ENCODE measurements around the gene ARFGEF3. TPM values are rescaled to one million over a fixed set of nuclear protein-coding genes. Genes with fewer than 3 reads are reported as not detected.

ARFGEF3 gene
- total and polyA plus RNA-seq, 2 experiments from 2014 or later, result 5.8 to 24.6 TPM

DNA sequence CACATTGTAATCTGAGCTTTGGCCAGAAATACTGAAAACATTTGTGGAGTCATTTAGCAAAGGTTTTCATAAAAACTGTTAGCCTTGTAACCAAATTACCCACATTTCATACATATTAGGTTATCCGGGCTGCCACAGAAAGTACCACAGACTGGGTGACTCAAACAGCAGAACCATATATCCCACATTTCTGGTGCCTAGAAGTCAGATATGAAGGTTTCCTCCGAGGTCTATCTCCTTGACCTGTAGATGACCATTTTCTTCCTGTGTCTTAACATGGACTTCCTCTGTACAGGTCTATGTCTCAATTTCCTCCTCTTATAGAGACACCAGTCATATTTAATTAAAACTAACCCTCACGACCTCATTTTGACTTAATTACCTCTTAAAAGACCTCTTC, 166.5 kb downstream of the ARFGEF3 start (continued):
- TF ChIP-seq, protein P1, sequence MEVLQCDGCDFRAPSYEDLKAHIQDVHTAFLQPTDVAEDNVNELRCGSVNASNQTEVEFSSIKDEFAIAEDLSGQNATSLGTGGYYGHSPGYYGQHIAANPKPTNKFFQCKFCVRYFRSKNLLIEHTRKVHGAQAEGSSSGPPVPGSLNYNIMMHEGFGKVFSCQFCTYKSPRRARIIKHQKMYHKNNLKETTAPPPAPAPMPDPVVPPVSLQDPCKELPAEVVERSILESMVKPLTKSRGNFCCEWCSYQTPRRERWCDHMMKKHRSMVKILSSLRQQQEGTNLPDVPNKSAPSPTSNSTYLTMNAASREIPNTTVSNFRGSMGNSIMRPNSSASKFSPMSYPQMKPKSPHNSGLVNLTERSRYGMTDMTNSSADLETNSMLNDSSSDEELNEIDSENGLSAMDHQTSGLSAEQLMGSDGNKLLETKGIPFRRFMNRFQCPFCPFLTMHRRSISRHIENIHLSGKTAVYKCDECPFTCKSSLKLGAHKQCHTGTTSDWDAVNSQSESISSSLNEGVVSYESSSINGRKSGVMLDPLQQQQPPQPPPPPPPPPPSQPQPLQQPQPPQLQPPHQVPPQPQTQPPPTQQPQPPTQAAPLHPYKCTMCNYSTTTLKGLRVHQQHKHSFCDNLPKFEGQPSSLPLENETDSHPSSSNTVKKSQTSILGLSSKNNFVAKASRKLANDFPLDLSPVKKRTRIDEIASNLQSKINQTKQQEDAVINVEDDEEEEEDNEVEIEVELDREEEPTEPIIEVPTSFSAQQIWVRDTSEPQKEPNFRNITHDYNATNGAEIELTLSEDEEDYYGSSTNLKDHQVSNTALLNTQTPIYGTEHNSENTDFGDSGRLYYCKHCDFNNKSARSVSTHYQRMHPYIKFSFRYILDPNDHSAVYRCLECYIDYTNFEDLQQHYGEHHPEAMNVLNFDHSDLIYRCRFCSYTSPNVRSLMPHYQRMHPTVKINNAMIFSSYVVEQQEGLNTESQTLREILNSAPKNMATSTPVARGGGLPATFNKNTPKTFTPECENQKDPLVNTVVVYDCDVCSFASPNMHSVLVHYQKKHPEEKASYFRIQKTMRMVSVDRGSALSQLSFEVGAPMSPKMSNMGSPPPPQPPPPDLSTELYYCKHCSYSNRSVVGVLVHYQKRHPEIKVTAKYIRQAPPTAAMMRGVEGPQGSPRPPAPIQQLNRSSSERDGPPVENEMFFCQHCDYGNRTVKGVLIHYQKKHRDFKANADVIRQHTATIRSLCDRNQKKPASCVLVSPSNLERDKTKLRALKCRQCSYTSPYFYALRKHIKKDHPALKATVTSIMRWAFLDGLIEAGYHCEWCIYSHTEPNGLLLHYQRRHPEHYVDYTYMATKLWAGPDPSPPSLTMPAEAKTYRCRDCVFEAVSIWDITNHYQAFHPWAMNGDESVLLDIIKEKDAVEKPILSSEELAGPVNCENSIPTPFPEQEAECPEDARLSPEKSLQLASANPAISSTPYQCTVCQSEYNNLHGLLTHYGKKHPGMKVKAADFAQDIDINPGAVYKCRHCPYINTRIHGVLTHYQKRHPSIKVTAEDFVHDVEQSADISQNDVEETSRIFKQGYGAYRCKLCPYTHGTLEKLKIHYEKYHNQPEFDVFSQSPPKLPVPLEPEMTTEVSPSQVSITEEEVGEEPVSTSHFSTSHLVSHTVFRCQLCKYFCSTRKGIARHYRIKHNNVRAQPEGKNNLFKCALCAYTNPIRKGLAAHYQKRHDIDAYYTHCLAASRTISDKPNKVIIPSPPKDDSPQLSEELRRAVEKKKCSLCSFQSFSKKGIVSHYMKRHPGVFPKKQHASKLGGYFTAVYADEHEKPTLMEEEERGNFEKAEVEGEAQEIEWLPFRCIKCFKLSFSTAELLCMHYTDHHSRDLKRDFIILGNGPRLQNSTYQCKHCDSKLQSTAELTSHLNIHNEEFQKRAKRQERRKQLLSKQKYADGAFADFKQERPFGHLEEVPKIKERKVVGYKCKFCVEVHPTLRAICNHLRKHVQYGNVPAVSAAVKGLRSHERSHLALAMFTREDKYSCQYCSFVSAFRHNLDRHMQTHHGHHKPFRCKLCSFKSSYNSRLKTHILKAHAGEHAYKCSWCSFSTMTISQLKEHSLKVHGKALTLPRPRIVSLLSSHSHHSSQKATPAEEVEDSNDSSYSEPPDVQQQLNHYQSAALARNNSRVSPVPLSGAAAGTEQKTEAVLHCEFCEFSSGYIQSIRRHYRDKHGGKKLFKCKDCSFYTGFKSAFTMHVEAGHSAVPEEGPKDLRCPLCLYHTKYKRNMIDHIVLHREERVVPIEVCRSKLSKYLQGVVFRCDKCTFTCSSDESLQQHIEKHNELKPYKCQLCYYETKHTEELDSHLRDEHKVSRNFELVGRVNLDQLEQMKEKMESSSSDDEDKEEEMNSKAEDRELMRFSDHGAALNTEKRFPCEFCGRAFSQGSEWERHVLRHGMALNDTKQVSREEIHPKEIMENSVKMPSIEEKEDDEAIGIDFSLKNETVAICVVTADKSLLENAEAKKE (CRISPR knock-in tag; IDR thresholded peaks at IDR 0.05), result no peak
- TF ChIP-seq CREB1 (CRISPR knock-in tag; IDR thresholded peaks at IDR 0.05; ENCODE audit: low read depth), result no peak
- TF ChIP-seq STAT1 (IDR thresholded peaks at IDR 0.05; ENCODE audit: unreplicated experiment), result no peak
- no peak for TF ChIP-seq EZH2phosphoT487 (IDR thresholded peaks at IDR 0.05; ENCODE audit: unreplicated experiment)
- no peak for TF ChIP-seq POLR2AphosphoS5 (IDR thresholded peaks at IDR 0.05; ENCODE audit: low read depth)
- TF ChIP-seq ZNF331 (CRISPR knock-in tag; IDR thresholded peaks at IDR 0.05; ENCODE audit: low read depth), result no peak

GRCh38 chr6:138330763-138331162, 169.0 kb downstream of the ARFGEF3 start:
- no peak for TF ChIP-seq POLR2AphosphoS5 (IDR thresholded peaks at IDR 0.05; ENCODE audit: low read depth)
- TF ChIP-seq, protein P2, sequence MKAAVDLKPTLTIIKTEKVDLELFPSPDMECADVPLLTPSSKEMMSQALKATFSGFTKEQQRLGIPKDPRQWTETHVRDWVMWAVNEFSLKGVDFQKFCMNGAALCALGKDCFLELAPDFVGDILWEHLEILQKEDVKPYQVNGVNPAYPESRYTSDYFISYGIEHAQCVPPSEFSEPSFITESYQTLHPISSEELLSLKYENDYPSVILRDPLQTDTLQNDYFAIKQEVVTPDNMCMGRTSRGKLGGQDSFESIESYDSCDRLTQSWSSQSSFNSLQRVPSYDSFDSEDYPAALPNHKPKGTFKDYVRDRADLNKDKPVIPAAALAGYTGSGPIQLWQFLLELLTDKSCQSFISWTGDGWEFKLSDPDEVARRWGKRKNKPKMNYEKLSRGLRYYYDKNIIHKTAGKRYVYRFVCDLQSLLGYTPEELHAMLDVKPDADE (IDR thresholded peaks at IDR 0.05), result no peak
- TF ChIP-seq CREB1 (CRISPR knock-in tag; IDR thresholded peaks at IDR 0.05; ENCODE audit: low read depth), result no peak
- TF ChIP-seq, protein P3, sequence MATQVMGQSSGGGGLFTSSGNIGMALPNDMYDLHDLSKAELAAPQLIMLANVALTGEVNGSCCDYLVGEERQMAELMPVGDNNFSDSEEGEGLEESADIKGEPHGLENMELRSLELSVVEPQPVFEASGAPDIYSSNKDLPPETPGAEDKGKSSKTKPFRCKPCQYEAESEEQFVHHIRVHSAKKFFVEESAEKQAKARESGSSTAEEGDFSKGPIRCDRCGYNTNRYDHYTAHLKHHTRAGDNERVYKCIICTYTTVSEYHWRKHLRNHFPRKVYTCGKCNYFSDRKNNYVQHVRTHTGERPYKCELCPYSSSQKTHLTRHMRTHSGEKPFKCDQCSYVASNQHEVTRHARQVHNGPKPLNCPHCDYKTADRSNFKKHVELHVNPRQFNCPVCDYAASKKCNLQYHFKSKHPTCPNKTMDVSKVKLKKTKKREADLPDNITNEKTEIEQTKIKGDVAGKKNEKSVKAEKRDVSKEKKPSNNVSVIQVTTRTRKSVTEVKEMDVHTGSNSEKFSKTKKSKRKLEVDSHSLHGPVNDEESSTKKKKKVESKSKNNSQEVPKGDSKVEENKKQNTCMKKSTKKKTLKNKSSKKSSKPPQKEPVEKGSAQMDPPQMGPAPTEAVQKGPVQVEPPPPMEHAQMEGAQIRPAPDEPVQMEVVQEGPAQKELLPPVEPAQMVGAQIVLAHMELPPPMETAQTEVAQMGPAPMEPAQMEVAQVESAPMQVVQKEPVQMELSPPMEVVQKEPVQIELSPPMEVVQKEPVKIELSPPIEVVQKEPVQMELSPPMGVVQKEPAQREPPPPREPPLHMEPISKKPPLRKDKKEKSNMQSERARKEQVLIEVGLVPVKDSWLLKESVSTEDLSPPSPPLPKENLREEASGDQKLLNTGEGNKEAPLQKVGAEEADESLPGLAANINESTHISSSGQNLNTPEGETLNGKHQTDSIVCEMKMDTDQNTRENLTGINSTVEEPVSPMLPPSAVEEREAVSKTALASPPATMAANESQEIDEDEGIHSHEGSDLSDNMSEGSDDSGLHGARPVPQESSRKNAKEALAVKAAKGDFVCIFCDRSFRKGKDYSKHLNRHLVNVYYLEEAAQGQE (IDR thresholded peaks at IDR 0.05; ENCODE audit: unreplicated experiment), result no peak
- TF ChIP-seq EZH2phosphoT487 (IDR thresholded peaks at IDR 0.05; ENCODE audit: unreplicated experiment), result no peak
- TF ChIP-seq, protein P4, sequence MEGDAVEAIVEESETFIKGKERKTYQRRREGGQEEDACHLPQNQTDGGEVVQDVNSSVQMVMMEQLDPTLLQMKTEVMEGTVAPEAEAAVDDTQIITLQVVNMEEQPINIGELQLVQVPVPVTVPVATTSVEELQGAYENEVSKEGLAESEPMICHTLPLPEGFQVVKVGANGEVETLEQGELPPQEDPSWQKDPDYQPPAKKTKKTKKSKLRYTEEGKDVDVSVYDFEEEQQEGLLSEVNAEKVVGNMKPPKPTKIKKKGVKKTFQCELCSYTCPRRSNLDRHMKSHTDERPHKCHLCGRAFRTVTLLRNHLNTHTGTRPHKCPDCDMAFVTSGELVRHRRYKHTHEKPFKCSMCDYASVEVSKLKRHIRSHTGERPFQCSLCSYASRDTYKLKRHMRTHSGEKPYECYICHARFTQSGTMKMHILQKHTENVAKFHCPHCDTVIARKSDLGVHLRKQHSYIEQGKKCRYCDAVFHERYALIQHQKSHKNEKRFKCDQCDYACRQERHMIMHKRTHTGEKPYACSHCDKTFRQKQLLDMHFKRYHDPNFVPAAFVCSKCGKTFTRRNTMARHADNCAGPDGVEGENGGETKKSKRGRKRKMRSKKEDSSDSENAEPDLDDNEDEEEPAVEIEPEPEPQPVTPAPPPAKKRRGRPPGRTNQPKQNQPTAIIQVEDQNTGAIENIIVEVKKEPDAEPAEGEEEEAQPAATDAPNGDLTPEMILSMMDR (conservative IDR thresholded peaks at IDR 0.05; ENCODE audit: low read depth in 2 of 2), result no peak
- TF ChIP-seq NANOG (IDR thresholded peaks at IDR 0.05; ENCODE audit: borderline replicate concordance), result no peak
- no peak for TF ChIP-seq ZNF331 (CRISPR knock-in tag; IDR thresholded peaks at IDR 0.05; ENCODE audit: low read depth)
- no peak for TF ChIP-seq EZH2 (IDR thresholded peaks at IDR 0.05; ENCODE audit: low read depth, unreplicated experiment)
- H3F3A ChIP-seq (replicated peaks; ENCODE audit: low read depth), result no peaks in the 10 kb centered on the region
- DNase-seq (ENCODE audit: low spot score) (no peak), ATAC-seq (no peak)
- H3K36me3 Mint-ChIP-seq (ENCODE audit: low read depth), result peaks cover 28% of the 10 kb centered on the region
- H3K79me2 ChIP-seq (replicated peaks; ENCODE audit: insufficient read depth), result no peaks in the 10 kb centered on the region
- H3K4me1 Mint-ChIP-seq, result peaks cover 43% of the 10 kb centered on the region
- no peaks in the 10 kb centered on the region for H4K20me1 ChIP-seq (replicated peaks; ENCODE audit: insufficient read depth)
- peaks cover 5% of the 10 kb centered on the region for H3K27me3 Mint-ChIP-seq (ENCODE audit: insufficient read depth, low read depth, poor library complexity)
- H3K36me3 ChIP-seq (ENCODE audit: insufficient read depth), result no peaks in the 10 kb centered on the region; the same call in 1 of the 2 replicates
- no peak overlapping the region for H2AFZ ChIP-seq
- peaks cover 39% of the 10 kb centered on the region for H3K4me1 ChIP-seq (ENCODE audit: insufficient read depth)
- H3K27ac Mint-ChIP-seq, result no peak overlapping the region
- H3K4me3 ChIP-seq, result no peak overlapping the region
- H3K27me3 ChIP-seq (ENCODE audit: insufficient read depth), result no peaks in the 10 kb centered on the region
- H3K4me3 Mint-ChIP-seq, result no peak overlapping the region
- peak overlapping the region; percentile 67 for H3K4me2 ChIP-seq
- H3K27ac ChIP-seq (ENCODE audit: low read depth), result peak overlapping the region; percentile 53
- H3K9me2 ChIP-seq (ENCODE audit: insufficient read depth), result no peaks in the 10 kb centered on the region
- no peaks in the 10 kb centered on the region for H3K9me3 Mint-ChIP-seq
